HUES64 (cell line): Measurements from ENCODE around the gene HECA. TPM values are rescaled to one million over a fixed set of nuclear protein-coding genes. Genes with fewer than 3 reads are reported as not detected.

Experiments
- H3K27ac ChIP-seq: 2 replicates; pipeline ENCODE4 v1.7.0; 2013; ENCODE audit warnings: low read depth, low read length, inconsistent platforms
- H3K27me3 ChIP-seq: 2 replicates; pipeline ENCODE4 v1.6.1; 2013; ENCODE audit warnings: mild to moderate bottlenecking, low read length; ENCODE audit not compliant: insufficient read depth
- H3K36me3 ChIP-seq: 2 replicates; pipeline ENCODE4 v1.6.1; 2013; ENCODE audit warnings: mild to moderate bottlenecking, low read length; ENCODE audit not compliant: insufficient read depth
- H3K4me1 ChIP-seq: 2 replicates; pipeline ENCODE4 v1.6.1; 2013; ENCODE audit warnings: mild to moderate bottlenecking, low read length, moderate library complexity; ENCODE audit not compliant: insufficient read depth
- H3K4me3 ChIP-seq: 2 replicates; pipeline ENCODE4 v1.5.1; 2013; ENCODE audit warnings: mild to moderate bottlenecking, low read length, moderate library complexity
- H3K9ac ChIP-seq: 2 replicates; pipeline ENCODE4 v1.6.1; 2013; ENCODE audit warnings: mild to moderate bottlenecking, low read depth, low read length
- H3K9me3 ChIP-seq: 2 replicates; pipeline ENCODE4 v1.6.1; 2013; ENCODE audit warnings: low read depth, low read length; ENCODE audit not compliant: insufficient read depth
- WGBS: fragments of 150-250, 120-280 bp; methylation state at CpG from one replicate; pipeline ENCODE4 v1.1.7; 2013; ENCODE audit warnings: missing lambda C conversion rate; 5-methylcytosine and 5-hydroxymethylcytosine counted together
- polyA plus RNA-seq, 2 experiments: library from polyadenylated mRNA; stranded (reverse); fragments of 50-300 nt; gene quantifications; one replicate each; pipeline ENCODE4 v1.2.3, GENCODE V29; 2013

HECA gene, protein sequence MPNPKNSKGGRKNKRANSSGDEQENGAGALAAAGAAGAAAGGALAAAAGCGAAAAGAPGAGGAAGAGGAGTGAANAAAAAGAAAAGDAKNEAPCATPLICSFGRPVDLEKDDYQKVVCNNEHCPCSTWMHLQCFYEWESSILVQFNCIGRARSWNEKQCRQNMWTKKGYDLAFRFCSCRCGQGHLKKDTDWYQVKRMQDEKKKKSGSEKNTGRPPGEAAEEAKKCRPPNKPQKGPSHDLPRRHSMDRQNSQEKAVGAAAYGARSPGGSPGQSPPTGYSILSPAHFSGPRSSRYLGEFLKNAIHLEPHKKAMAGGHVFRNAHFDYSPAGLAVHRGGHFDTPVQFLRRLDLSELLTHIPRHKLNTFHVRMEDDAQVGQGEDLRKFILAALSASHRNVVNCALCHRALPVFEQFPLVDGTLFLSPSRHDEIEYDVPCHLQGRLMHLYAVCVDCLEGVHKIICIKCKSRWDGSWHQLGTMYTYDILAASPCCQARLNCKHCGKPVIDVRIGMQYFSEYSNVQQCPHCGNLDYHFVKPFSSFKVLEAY
- polyA plus RNA-seq (2013, experiment 1 of 2) = 2.3 TPM
- 3.0 TPM for polyA plus RNA-seq (2013, experiment 2 of 2)

GRCh38 chr6:139134817-139135577, at the start of gene HECA:
Gene HECA, plus strand, starts transcription at chr6:139135080. Its CDS starts 317 bp downstream, at chr6:139135397.
- Histone ChIP-seq H3K9me3 (no peaks in the 10 kb centered on the region), H3K27ac (no peak within 1 kb of the TSS; the same call in 1 of the 2 replicates), H3K9ac (peak within 1 kb of the TSS; percentile 66), H3K36me3 (no peaks in the 10 kb centered on the region), H3K4me3 (peak within 1 kb of the TSS; percentile 84), H3K27me3 (peaks cover 5% of the 10 kb centered on the region; the same call in 1 of the 2 replicates), H3K4me1 (peaks cover 5% of the 10 kb centered on the region)
- 2% methylated on average over 105 of the region's 105 CpGs for WGBS

- 100% methylated on average over 1 of the region's 1 CpG for WGBS
- Histone ChIP-seq H3K27ac (no peak overlapping the region), H3K4me1 (no peaks in the 10 kb centered on the region), H3K4me3 (no peak overlapping the region), H3K27me3 (no peaks in the 10 kb centered on the region), H3K36me3 (no peaks in the 10 kb centered on the region), H3K9ac (no peak overlapping the region), H3K9me3 (no peaks in the 10 kb centered on the region)
Measured at GRCh38 chr6:139091826-139092225, 43.1 kb upstream of the HECA start.

GRCh38 chr6:139099984-139100383, 34.9 kb upstream of the HECA start:
- H3K4me1 ChIP-seq = no peaks in the 10 kb centered on the region
- no peaks in the 10 kb centered on the region for H3K9me3 ChIP-seq
- H3K36me3 ChIP-seq = no peaks in the 10 kb centered on the region
- WGBS = 91% methylated on average over 1 of the region's 2 CpGs
- H3K27me3 ChIP-seq = no peaks in the 10 kb centered on the region
- no peak overlapping the region for H3K27ac ChIP-seq
- no peak overlapping the region for H3K4me3 ChIP-seq
- H3K9ac ChIP-seq = no peak overlapping the region

DNA sequence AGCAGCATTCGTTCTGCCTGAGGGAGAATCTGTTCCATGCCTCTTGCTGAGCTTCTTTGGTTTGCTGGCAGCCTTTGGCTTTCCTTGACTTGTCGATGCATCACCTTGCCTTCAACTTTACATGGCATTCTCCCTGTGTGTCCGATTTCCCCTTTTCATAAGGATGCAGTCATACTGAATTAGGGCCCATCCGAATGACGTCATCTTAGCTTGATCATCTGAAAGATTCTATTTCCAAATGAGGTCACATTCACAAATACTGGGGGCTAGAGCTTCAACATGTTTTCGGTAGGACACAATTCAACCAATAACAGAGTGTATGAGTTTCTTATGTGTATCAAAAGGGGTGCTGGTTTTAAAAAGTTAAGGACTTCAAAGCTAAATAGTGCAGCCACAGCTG, 27.8 kb upstream of the HECA start:
- WGBS = 92% methylated on average over 6 of the region's 6 CpGs
- no peaks in the 10 kb centered on the region for H3K36me3 ChIP-seq
- H3K27ac ChIP-seq = no peak overlapping the region
- no peak overlapping the region for H3K9ac ChIP-seq
- H3K27me3 ChIP-seq = no peaks in the 10 kb centered on the region
- no peaks in the 10 kb centered on the region for H3K4me1 ChIP-seq
- H3K9me3 ChIP-seq = no peaks in the 10 kb centered on the region
- no peak overlapping the region for H3K4me3 ChIP-seq

GRCh38 chr6:139108378-139108777, 26.5 kb upstream of the HECA start:
- Histone ChIP-seq H3K27ac (no peak overlapping the region), H3K4me1 (no peaks in the 10 kb centered on the region), H3K9ac (no peak overlapping the region), H3K9me3 (no peaks in the 10 kb centered on the region), H3K36me3 (no peaks in the 10 kb centered on the region), H3K4me3 (no peak overlapping the region), H3K27me3 (no peaks in the 10 kb centered on the region)
- 83% methylated on average over 8 of the region's 8 CpGs for WGBS

DNA sequence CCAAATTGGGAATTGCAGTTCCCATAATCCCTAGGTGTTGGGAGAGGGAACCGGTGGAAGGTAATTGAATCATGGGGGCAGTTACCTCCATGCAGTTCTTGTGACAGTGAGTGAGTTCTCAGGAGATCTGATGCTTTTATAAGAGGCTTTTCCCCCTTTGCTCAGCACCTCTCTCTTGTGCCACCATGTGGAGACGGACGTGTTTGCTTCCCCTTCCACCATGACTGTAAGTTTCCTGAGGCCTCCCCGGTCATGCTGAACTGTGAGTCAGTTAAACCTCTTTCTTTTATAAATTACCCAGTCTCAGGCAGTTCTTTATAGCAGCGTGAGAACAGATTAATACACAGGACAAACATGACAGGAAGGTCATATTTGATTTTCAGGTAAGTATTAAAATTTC, 25.3 kb upstream of the HECA start:
- Histone ChIP-seq H3K27me3 (no peaks in the 10 kb centered on the region), H3K36me3 (no peaks in the 10 kb centered on the region), H3K9ac (no peak overlapping the region), H3K4me3 (no peak overlapping the region), H3K27ac (no peak overlapping the region), H3K9me3 (no peaks in the 10 kb centered on the region), H3K4me1 (no peaks in the 10 kb centered on the region)
- 43% methylated on average over 4 of the region's 5 CpGs for WGBS

- Histone ChIP-seq H3K27ac (no peak overlapping the region), H3K9ac (no peak overlapping the region), H3K4me3 (no peak overlapping the region), H3K27me3 (no peaks in the 10 kb centered on the region), H3K9me3 (no peaks in the 10 kb centered on the region), H3K4me1 (no peaks in the 10 kb centered on the region), H3K36me3 (no peaks in the 10 kb centered on the region)
- WGBS = 95% methylated on average over 3 of the region's 3 CpGs
Measured at GRCh38 chr6:139112146-139112545, 22.7 kb upstream of the HECA start.

- WGBS = 99% methylated on average over 6 of the region's 7 CpGs
- Histone ChIP-seq H3K4me1 (no peaks in the 10 kb centered on the region), H3K36me3 (no peaks in the 10 kb centered on the region), H3K4me3 (no peak overlapping the region), H3K9ac (no peak overlapping the region), H3K9me3 (no peaks in the 10 kb centered on the region), H3K27ac (no peak overlapping the region), H3K27me3 (no peaks in the 10 kb centered on the region)
Measured at GRCh38 chr6:139112561-139112960, 22.3 kb upstream of the HECA start.

- WGBS = 97% methylated on average over 3 of the region's 3 CpGs
- Histone ChIP-seq H3K4me3 (no peak overlapping the region), H3K9me3 (peaks cover 3% of the 10 kb centered on the region), H3K27ac (no peak overlapping the region), H3K27me3 (no peaks in the 10 kb centered on the region), H3K9ac (no peak overlapping the region), H3K36me3 (no peaks in the 10 kb centered on the region), H3K4me1 (no peaks in the 10 kb centered on the region)
Measured at GRCh38 chr6:139114746-139115145, 20.1 kb upstream of the HECA start.

- Histone ChIP-seq H3K27ac (no peak overlapping the region), H3K27me3 (no peaks in the 10 kb centered on the region), H3K36me3 (no peaks in the 10 kb centered on the region), H3K9ac (no peak overlapping the region), H3K9me3 (peaks cover 7% of the 10 kb centered on the region), H3K4me3 (no peak overlapping the region), H3K4me1 (no peaks in the 10 kb centered on the region)
- whole genome bisulfite sequencing = 86% methylated on average over 4 of the region's 4 CpGs
Measured at GRCh38 chr6:139115989-139116758, 18.7 kb upstream of the HECA start.
